ENCODE measurements around the gene PGPEP1.

- TF ChIP-seq CTCF (conservative IDR thresholded peaks at IDR 0.05; ENCODE audit: low read length) (no peak), EZH2phosphoT487 (IDR thresholded peaks at IDR 0.05; ENCODE audit: borderline replicate concordance) (no peak)
Measured at GRCh38 chr19:18377026-18377425, 36.6 kb downstream of the PGPEP1 start.

All from Loucy (cell line).